Stimulated activated CD8-positive, alpha-beta memory T cell treated with anti-CD3 and anti-CD28 coated beads, Interleukin-4, amount 100 ng/mL, for 48 hours (primary cell): ENCODE results near the gene IFNL2.

Experiments
- DNase-seq: peaks from one replicate; pipeline ENCODE4 v3.0.0-alpha.2; 2020

IFNL2 gene

DNA sequence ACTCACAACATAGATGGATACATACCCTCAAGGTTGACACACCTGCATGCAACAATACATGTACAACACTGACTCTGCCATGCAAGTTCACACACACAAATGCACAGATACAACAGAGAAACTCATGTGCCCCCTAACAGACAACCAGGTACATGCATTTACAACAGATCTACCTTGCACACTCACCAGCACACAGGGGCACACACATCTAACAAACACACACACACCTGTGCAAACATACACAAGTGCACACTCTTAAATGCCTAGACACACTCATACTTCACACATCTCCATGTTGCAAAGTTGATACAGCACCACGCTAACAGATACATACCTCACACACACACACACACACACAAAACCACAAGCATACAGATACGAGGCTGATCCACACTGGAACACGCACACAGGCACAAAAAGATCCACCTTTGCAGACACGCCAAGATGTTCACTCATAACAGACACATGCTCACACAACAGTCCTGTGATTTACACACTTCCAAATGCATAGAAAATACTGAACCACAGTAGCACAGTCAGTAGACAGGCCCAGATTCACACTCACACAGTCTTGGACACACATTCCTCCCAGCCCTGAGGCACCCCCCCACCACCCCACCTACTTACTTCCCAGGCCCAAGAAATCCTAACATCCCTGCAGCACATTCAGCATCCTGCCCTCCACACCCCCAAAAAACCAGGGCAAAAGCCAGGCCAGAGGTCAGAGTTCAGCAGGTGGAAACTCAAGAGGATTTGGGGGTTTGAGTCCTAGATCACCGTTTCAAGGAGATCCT lies 51.1 kb downstream of the IFNL2 start:
- DNase-seq: no peak
